Choroid plexus epithelial cell (primary cell): ENCODE data around the gene CDK8.

Experiments
- DNase-seq: peaks from one replicate; pipeline ENCODE4 v3.0.0-alpha.2; 2010; ENCODE audit warnings: low read depth
- H3K4me3 ChIP-seq: 2 replicates; pipeline ENCODE4 v1.5.1; 2011; ENCODE audit warnings: low read depth, mild to moderate bottlenecking, control low read depth, low read length, moderate library complexity
- TF ChIP-seq, protein P1 (sequence below): conservative IDR thresholded peaks from 2 replicates; pipeline ENCODE4 v1.5.1; 2011; ENCODE audit warnings: low read depth, mild to moderate bottlenecking, control low read depth, inconsistent platforms, low read length, moderate library complexity

CDK8 gene

DNA sequence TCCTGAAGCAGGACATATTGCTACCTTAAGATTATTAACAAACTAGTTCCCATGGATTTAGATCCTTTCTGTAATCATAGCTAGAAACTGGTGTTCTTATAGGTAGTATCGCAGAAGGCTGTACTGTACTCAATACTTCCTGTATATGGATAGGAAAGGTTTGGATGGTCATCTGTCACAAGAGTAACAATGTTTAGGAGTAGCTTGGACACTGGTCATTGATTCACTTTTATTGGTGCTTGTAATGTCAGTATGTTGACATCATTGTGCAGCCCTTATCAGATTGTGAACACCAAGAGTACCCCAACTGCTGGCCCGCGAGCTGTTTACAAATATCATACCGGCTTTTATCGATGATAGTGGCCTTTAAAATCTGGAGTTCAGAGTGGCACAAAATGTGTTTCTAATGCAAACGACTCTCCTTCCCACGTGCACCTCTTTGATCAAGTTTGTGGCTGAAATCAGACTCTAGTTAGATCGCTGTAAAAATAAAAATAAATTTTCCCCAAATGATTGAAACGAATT, 605 bp upstream of the CDK8 start:
- DNase-seq: no peak
- peak overlapping the region; percentile 89 for H3K4me3 ChIP-seq
- TF ChIP-seq, protein P1, sequence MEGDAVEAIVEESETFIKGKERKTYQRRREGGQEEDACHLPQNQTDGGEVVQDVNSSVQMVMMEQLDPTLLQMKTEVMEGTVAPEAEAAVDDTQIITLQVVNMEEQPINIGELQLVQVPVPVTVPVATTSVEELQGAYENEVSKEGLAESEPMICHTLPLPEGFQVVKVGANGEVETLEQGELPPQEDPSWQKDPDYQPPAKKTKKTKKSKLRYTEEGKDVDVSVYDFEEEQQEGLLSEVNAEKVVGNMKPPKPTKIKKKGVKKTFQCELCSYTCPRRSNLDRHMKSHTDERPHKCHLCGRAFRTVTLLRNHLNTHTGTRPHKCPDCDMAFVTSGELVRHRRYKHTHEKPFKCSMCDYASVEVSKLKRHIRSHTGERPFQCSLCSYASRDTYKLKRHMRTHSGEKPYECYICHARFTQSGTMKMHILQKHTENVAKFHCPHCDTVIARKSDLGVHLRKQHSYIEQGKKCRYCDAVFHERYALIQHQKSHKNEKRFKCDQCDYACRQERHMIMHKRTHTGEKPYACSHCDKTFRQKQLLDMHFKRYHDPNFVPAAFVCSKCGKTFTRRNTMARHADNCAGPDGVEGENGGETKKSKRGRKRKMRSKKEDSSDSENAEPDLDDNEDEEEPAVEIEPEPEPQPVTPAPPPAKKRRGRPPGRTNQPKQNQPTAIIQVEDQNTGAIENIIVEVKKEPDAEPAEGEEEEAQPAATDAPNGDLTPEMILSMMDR: no peak

DNA sequence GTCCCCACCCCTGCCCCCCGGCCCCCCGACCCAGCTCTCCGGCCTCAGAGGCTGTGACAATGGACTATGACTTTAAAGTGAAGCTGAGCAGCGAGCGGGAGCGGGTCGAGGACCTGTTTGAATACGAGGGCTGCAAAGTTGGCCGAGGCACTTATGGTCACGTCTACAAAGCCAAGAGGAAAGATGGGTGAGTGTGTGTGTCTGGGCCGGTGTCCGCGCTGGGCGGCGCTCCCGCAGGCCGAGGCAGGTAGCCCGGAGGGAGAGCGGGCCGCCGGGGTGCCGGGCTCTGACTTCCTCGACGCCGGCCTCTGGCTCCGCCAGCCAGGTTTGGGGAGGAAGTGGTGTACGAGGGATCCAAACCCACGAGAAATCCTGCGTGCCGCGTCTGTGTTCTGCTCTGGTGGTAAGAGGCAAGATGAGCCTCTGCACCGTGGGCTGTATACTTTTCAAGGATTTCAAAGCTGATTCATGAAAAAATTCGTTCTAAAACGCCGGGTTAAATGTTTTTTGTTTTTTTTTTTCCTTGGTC, 718 bp downstream of the CDK8 start:
- peak; percentile 52 for DNase-seq
- TF ChIP-seq, protein P1: peak; percentile 2
- peak overlapping the region; percentile 89 for H3K4me3 ChIP-seq

DNA sequence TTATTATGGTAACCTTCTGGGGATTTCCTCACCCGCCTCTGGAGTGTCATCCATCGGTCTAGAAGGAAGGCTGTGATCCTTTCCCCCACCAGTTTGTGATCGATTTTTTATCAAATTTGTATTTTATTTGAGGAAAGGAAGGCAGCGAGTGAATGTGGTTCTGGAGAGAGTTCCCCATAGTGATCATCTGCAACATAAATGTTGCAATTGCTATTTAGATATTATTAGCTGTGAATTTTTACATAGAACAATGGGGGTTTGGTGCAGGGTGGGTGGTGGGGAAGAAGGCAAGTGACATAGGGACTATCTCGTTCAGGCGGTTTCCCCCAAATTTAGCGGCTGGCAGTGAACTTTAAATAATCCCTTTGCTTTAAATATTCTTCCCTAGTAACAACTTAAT, 1.2 kb downstream of the CDK8 start:
- peak; percentile 6 for DNase-seq

DNA sequence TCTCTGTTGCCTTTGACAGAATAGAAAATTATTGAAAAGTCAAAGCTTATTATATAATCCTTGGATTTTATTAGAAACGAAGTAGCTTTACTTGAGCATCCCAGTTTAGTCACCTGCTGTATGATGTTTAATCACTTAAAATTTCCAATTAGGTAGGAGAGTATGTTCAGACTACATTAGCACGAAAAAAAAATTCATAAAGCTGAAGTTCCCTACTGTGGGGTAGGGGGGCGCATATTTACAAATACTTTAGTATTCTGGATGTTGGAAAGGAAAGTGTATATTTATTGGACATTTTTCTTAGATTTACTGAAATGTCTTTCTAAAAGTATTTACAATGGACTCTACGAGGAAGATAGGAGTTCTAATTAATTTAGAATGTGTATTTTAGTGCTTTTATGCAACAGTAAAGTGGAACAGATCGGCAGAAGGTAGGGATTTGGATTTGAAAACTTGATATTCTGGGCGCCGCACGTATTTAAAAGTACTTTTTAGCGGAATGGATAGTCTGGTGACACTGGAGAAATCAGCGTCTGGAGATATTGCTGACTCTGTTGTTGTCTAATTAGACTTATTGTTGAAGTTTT, 1.9 kb downstream of the CDK8 start:
- H3K4me3 ChIP-seq: peak overlapping the region; percentile 89
- peak; percentile 31 for DNase-seq
- TF ChIP-seq, protein P1: no peak

More for the DNA sequence above, 1.2 kb downstream of the CDK8 start:
- TF ChIP-seq, protein P1: no peak
- H3K4me3 ChIP-seq: peak overlapping the region; percentile 89

DNA sequence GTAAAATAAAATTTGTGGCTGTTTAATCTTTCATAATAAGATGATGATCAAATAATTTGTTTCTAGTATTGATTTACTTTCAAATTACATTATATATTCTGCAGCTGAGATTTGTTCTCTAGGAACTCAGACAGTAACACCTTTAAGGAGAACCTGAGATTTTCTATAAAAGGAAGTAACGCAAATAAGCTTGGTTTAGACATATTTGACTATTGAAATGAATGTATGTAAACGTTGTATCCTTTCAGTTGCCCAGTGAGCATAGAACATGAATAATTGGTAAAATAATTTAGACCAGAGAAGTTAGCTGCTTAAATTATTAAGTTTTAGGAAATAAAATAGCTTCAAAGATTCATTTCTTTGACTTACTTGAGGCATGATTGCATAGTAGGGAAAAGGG, 3.1 kb downstream of the CDK8 start:
- DNase-seq: no peak
- TF ChIP-seq, protein P1: no peak
- H3K4me3 ChIP-seq: no peak overlapping the region

DNA sequence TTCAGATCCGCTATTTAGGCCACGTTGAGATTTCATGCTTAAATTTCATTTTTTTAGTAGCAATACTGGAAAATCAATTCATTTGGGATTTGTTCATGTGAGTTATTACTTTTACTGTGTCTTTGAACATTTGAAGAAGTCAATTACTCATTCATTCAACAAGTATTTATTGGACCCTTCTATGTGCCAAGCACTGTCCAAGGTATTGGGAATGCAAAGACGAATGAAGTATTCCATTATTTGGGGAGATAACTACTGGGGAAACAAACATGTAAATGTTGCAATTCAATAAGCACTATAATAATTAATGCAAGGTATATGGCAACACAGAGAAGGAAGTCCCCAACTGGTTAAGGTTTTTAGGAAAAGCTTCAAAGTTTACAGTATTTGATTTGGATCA, 5.7 kb downstream of the CDK8 start:
- TF ChIP-seq, protein P1: no peak
- no peak for DNase-seq
- H3K4me3 ChIP-seq: no peak overlapping the region

DNA sequence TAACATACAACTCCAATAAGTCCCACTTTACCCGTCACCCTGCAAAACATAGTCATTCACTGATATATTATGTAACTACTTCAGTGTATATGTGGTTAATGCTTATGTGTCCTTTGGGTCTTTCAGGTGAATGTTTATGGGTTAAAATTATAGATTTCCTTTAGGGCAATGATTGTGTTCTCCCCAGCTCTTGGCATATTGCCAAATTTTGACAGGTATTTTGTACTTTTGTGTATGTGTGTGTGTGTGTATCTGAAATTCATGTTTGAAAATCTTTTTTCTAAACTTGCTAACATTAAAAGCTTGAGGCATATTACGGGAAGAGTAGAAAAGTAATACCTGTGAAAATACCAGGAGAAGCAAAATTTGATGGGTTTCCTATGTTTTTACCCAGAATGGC, 8.2 kb downstream of the CDK8 start:
- TF ChIP-seq, protein P1: no peak
- DNase-seq: no peak
- no peak overlapping the region for H3K4me3 ChIP-seq
